Brain microvascular endothelial cell (primary cell): ENCODE data around the gene ADH1B.
A peak's percentile ranks its signal among the peaks of the same experiment; 100 is the strongest.

ENCODE experiments used
- DNase-seq: peaks from one replicate; pipeline ENCODE4 v3.0.0-alpha.2; 2020
- H3K27ac ChIP-seq: fragments of 250-450 bp; sonication (Bioruptor Pico); 2 replicates; pipeline ENCODE4 v1.5.1; 2020; ENCODE audit warnings: mild to moderate bottlenecking, moderate library complexity
- H3K27me3 ChIP-seq: fragments of 250-450 bp; sonication (Bioruptor Pico); replicated peaks from 2 replicates; pipeline ENCODE4 v1.5.1; 2020; ENCODE audit warnings: mild to moderate bottlenecking
- H3K36me3 ChIP-seq: fragments of 250-450 bp; sonication (Bioruptor Pico); replicated peaks from 2 replicates; pipeline ENCODE4 v1.5.1; 2020; ENCODE audit warnings: mild to moderate bottlenecking
- H3K4me3 ChIP-seq: 2 replicates; pipeline ENCODE4 v1.5.1; 2011; ENCODE audit warnings: low read depth, mild to moderate bottlenecking, control low read depth, low read length, moderate library complexity
- in situ Hi-C: cut with HindIII; loops from 2 replicates; pipeline ENCODE4 v1.10.0; 2017; ENCODE audit warnings: low sequenced_read_pairs, low pct_ligation_motif_present
- TF ChIP-seq, protein P1 (sequence below): IDR thresholded peaks from 2 replicates; pipeline ENCODE4 v1.5.1; 2011; ENCODE audit warnings: low read depth, mild to moderate bottlenecking, moderate library complexity, low read length, control low read depth, inconsistent platforms; ENCODE audit errors: missing control alignments

ADH1B gene

DNA sequence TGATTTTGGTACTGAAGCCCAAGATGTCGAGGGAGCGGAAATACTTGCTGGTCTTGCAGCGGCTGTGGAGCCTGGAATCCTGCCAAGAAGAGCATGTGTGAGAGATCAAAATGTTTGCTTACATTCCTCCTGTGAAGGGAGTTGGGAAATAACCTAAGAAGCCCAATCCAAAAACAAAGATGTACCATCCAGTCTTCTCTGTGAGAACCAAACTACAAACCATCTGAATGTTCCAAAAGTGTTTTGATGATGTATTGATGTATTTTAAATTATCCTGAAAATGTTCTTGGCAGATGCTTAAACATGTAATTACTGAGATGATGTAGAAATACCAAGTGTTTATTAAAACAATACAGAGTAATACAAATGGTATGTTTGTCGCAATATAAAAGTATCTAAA lies 20.3 kb downstream of the ADH1B start:
- no peak overlapping the region for H3K27ac ChIP-seq
- H3K27me3 ChIP-seq, result no peaks in the 10 kb centered on the region
- TF ChIP-seq, protein P1, sequence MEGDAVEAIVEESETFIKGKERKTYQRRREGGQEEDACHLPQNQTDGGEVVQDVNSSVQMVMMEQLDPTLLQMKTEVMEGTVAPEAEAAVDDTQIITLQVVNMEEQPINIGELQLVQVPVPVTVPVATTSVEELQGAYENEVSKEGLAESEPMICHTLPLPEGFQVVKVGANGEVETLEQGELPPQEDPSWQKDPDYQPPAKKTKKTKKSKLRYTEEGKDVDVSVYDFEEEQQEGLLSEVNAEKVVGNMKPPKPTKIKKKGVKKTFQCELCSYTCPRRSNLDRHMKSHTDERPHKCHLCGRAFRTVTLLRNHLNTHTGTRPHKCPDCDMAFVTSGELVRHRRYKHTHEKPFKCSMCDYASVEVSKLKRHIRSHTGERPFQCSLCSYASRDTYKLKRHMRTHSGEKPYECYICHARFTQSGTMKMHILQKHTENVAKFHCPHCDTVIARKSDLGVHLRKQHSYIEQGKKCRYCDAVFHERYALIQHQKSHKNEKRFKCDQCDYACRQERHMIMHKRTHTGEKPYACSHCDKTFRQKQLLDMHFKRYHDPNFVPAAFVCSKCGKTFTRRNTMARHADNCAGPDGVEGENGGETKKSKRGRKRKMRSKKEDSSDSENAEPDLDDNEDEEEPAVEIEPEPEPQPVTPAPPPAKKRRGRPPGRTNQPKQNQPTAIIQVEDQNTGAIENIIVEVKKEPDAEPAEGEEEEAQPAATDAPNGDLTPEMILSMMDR, result no peak
- no peak overlapping the region for H3K4me3 ChIP-seq
- in situ Hi-C loops, result no loop called here
- peak; percentile 93 for DNase-seq
- no peaks in the 10 kb centered on the region for H3K36me3 ChIP-seq

DNA sequence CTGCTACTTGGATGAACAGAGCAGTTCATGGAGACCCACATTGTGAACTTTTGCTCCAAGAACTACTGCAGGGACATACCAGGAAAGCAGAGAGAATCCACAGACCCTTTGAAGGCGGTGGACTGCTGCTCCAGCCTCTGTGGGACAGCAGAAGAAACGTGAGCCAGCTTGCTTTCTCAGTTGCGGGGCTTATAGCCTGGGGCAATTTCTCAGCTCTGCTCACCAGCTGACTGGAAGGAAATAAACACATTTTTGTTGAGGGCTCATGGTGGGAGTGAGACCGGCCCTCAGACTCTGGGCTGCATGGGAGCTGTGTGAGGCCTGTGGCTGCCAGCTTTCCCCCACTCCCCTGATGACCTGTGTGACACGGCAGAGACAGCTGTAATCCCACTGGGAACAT lies 27.8 kb downstream of the ADH1B start:
- Histone ChIP-seq H3K36me3 (no peaks in the 10 kb centered on the region), H3K4me3 (no peak overlapping the region), H3K27ac (no peak overlapping the region), H3K27me3 (no peaks in the 10 kb centered on the region)
- TF ChIP-seq, protein P1, result no peak
- in situ Hi-C loops, result no loop called here
- DNase-seq, result no peak

DNA sequence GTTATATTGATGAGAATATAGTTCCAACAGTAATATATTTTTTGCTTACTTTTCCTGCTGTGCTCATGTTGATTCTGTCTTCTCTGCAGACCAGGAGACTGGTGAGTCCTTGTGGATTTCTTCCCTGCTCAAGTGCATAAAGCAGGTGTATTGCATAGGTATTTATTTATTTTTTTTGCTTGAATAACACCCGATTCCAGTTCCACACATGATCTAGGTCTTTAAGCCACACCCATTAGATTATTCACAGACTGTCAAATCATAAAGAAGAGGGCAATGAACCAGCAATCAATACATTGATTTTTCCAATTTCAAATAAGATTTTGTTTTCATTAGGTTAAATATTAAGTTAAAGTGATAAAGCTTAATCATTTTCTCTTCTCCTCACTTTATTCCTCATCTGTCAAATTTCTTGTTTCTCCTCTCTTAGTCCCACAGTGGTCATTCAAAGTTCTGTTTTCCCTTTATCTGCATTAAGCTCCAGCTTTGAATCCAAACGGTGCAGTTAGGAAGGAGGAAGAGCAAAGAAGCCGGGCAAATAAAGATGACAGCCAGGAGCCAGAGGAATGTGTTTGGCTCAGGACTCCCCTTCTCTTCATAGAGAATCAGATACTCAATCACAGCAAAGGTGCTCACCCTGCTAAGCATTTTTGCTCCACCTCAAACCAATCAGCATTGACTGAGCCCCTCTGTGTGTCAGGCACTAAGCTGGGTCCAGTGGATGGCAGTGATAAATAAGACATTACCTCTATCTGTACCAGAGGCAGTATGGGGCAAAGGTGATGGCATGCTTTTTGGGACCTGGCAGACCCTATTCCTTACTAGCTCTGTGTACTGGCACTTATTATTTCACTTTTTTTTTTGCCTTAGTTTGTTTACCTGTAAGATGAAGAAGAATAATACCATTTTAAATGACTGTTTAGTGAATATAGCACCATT lies 30.1 kb downstream of the ADH1B start, which contains the start of gene ADH1A:
Gene ADH1A (minus strand): TSS at position 138 of the 939 bp plus-strand sequence. CDS start 71 bp downstream, at position 67.
- no peaks in the 10 kb centered on the region for H3K27me3 ChIP-seq
- no peak within 1 kb of the TSS for H3K27ac ChIP-seq
- no peaks in the 10 kb centered on the region for H3K36me3 ChIP-seq
- H3K4me3 ChIP-seq, result no peak within 1 kb of the TSS
- in situ Hi-C loops, result no loop called here
- TF ChIP-seq, protein P1, result no peak
- no peak for DNase-seq

DNA sequence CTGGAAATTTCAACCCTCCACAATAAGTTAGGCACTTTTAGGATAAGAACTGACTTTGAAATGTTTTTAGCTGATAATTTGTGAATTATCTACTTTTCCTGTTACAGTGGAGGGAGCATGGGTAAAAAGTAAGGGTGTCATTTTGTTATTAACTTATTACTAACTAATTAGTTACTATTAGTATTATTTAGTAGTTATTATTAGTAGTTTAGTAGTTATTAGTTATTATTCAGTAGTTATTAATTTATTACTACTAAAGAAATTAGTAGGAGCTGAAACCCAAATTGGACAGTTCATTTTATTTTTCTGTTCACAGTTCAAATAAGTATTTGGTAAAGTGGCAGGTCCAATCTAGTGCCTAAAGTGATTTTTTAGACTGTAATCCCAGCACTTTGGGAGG lies 35.8 kb downstream of the ADH1B start:
- in situ Hi-C loops, result no loop called here
- H3K4me3 ChIP-seq, result no peak overlapping the region
- H3K36me3 ChIP-seq, result no peaks in the 10 kb centered on the region
- no peaks in the 10 kb centered on the region for H3K27me3 ChIP-seq
- DNase-seq, result no peak
- no peak overlapping the region for H3K27ac ChIP-seq
- TF ChIP-seq, protein P1, result no peak

DNA sequence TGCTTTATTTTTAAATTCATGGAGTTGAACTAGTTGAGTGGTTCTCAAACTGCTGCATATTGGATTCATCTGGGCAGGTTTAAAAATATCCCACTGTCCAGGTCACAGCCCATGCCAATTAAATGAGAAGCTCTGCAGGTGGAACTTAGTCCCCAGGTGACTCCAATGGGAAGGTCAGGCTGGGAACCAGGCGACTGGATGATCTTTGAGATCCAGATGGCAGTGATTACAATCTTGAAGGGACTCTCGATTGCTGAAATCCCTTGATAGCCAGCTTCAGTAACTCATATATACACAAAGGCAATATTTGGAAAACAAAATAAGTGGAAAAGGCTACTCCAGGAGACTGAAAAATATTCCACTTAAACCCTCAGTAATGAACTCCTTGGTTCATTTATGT lies 38.5 kb downstream of the ADH1B start:
- no peak overlapping the region for H3K27ac ChIP-seq
- no peak overlapping the region for H3K4me3 ChIP-seq
- TF ChIP-seq, protein P1, result no peak
- no peak for DNase-seq
- no peaks in the 10 kb centered on the region for H3K36me3 ChIP-seq
- H3K27me3 ChIP-seq, result no peaks in the 10 kb centered on the region
- in situ Hi-C loops, result no loop called here
